AG09319 (cell line): ENCODE results near the gene ICAM5.
"Not testable (repeated sequence)": the region's sequence is repeated elsewhere in the genome, so short reads cannot be mapped to it uniquely, and the experiment has no call there.

Experiments
- DNase-seq: peaks from one replicate; pipeline ENCODE4 v3.0.0-alpha.2; 2010; ENCODE audit warnings: low read depth; ENCODE audit errors: extremely low read depth
- TF ChIP-seq, protein P1 (sequence below): IDR thresholded peaks from 2 replicates; pipeline ENCODE4 v1.5.1; 2011; ENCODE audit warnings: low read depth, mild to moderate bottlenecking, inconsistent platforms, low read length, moderate library complexity

The ICAM5 gene

DNA sequence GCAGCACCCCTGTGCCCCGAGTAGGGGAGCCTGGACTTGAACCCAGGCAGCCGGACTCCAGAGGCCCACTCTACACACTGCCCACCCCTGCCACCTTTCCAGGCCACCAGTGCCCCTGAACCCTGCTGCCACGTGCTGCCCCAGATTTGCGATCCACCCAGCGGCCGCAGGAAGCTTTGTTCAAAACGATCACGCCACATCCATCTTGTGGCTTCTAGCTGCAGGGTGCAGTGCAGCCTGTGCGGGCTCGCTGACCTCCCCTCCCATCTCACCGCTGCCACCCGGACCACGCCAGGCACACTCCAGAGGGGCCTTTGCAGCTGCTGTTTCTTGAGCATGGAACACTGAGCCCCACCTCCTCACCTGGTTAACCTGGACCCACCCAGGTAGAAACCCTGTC, 39.8 kb downstream of the ICAM5 start:
- TF ChIP-seq, protein P1, sequence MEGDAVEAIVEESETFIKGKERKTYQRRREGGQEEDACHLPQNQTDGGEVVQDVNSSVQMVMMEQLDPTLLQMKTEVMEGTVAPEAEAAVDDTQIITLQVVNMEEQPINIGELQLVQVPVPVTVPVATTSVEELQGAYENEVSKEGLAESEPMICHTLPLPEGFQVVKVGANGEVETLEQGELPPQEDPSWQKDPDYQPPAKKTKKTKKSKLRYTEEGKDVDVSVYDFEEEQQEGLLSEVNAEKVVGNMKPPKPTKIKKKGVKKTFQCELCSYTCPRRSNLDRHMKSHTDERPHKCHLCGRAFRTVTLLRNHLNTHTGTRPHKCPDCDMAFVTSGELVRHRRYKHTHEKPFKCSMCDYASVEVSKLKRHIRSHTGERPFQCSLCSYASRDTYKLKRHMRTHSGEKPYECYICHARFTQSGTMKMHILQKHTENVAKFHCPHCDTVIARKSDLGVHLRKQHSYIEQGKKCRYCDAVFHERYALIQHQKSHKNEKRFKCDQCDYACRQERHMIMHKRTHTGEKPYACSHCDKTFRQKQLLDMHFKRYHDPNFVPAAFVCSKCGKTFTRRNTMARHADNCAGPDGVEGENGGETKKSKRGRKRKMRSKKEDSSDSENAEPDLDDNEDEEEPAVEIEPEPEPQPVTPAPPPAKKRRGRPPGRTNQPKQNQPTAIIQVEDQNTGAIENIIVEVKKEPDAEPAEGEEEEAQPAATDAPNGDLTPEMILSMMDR, result no peak

DNA sequence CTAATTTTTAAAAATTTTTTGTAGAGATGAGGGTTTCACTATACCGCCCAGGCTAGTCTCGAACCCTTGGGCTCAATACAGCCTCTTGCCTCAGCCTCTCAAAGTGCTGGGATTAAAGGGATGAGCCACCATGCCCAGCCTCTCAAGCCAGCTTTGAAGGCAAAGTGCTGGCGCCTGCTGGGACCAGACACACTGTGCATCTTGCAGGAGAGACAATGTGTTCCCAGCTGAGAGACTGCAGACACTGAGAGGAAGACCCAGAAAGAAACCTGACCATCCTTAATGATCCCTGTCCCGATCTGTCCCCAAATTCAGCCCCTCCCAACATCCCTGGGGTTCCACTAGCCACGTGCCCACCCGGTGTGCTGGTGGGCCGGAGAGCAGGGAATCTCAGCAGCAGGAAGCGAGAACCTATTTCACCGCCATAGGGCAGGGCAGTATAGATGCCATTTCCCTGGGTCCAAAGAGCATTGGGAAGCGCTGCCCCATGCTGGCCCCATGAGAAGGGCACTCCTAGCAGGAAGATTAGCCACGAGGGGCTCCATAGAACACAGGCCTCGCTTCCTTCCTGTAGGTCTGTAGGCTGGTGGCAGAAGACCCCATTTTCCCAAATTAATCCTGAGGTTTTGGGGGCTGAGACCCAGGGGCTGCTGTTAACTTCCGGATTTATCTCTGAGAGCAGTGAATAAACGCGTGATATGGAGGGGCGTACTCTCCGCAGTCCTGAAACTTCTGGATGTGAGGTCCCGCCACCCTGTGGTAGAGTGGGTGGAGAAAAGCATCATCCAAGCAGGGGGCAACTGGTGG, 42.6 kb downstream of the ICAM5 start:
- no peak for DNase-seq
- TF ChIP-seq, protein P1, result peak; percentile 12

More for the DNA sequence above, 39.8 kb downstream of the ICAM5 start:
- no peak for DNase-seq

GRCh38 chr19:10332965-10333757, 43.4 kb downstream of the ICAM5 start, which contains the start of gene RAVER1:
Gene RAVER1 (minus strand): TSS chr19:10333529. CDS start chr19:10333507, 22 bp downstream.
- TF ChIP-seq, protein P1, result no peak
- DNase-seq, result peak; percentile 94

- no peak for DNase-seq
- TF ChIP-seq, protein P1, result no peak
Observed at GRCh38 chr19:10333758-10334587, 44.2 kb downstream of the ICAM5 start.

DNA sequence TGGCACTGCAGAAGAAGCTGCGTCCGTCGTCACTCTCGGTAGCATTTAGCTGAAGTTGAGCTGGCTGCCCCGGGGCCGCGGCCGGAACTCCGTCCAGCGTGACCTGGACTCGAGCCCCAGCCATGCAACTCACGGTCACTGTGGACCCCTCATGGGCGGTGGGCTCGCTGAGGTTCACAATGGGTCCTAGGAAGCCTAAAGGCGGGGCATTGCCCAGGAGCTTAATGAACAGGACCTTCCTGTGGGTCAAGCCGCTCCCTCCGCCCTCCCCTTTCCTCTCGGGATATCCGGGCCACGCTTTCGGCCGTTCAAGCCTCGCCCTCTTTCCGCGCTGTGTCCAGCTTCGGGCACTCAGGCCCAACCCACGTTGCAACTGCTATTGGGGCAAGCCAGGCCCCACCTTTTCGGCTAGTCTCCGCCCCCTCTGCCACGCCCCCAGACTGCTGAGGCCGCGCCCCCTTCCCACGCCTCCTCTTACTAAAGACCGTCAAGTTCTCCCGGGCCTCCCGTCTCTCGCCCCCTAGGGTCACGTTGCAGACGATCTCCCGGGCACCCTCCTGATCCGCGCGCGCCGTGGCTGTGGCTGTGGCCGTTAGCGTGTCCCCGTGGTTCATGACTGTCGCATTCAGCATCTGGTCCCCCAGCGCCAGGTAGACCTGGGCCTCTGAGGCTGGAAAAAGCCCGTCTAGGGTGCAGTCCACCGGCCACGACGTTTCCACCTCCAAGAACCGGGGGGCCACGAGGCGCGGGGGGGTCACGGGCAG, 45.0 kb downstream of the ICAM5 start:
- TF ChIP-seq, protein P1, result peak; percentile 14
- DNase-seq, result peak; percentile 85

GRCh38 chr19:10335352-10335985, 45.7 kb downstream of the ICAM5 start:
- no peak for DNase-seq
- TF ChIP-seq, protein P1, result no peak

GRCh38 chr19:10336725-10337124, 47.0 kb downstream of the ICAM5 start:
- not testable (repeated sequence) for DNase-seq
